ENCODE results near the gene H2BK1. TPM values are rescaled to one million over a fixed set of nuclear protein-coding genes. Genes with fewer than 3 reads are reported as not detected.
A peak's percentile ranks its signal among the peaks of the same experiment; 100 is the strongest.

The H2BK1 gene
- total RNA-seq (ENCODE audit: insufficient read depth, low replicate concordance), result not detected

DNA sequence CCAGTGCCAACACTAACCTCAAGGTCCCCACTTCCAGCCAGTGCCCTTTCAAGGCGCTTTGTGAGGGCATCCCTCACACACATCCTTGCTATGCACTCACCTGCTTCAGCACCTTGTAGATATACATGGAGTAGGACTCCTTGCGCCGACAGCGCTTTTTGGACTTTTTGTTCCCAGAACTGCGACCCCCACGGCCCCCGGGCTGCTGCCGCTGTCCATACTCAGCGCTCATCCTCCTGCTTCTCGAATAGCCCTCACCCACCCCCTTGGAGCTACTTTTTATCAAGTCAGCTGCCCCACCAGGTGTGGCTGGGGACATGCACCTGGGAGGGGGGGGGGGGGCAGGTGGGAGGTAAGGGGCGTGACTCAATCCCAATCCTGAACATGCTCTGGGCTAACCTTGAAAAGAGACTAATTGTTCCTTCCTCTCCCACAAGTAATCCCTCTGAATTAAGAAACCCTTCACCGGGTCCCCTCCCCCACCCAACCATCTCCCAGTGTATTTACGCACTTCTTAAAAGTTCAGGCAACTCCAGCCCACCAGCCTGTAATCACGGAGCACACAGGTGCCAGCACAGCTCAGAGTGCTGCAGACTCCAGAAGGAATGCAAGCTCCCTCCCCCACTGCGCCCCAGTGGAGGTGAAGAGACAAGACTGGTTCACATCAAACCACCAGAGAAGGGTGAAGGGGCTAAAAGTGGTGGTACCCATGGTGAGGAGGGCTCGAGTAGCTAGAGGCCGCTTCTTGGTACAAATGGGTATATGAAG lies at the start of gene H2BK1:
H2BK1 (minus strand) TSS at position 402 of the 768 bp plus-strand sequence; CDS start at position 232, 170 bp downstream.
- DNase-seq (ENCODE audit: low spot score), result no peak

DNA sequence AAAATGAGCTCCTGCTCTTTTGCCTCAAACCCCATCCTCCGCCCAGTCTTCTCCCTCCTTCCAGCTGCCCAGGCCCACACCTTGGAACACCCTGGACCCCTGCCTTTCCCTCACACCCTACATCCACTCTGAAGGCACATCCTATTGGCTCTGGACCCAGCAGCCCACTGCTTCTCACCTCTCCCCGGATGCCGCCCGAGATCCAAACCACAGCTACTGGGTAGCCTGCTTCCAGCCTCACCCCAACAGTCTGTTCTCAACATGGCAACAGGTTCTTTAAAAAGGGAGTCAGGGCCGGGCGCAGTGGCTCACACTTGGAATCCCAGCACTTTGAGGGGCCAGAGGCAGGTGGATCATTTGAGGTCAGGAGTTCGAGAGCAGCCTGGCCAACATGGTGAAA lies 47.7 kb upstream of the H2BK1 start:
- DNase-seq (ENCODE audit: low spot score), result no peak

DNA sequence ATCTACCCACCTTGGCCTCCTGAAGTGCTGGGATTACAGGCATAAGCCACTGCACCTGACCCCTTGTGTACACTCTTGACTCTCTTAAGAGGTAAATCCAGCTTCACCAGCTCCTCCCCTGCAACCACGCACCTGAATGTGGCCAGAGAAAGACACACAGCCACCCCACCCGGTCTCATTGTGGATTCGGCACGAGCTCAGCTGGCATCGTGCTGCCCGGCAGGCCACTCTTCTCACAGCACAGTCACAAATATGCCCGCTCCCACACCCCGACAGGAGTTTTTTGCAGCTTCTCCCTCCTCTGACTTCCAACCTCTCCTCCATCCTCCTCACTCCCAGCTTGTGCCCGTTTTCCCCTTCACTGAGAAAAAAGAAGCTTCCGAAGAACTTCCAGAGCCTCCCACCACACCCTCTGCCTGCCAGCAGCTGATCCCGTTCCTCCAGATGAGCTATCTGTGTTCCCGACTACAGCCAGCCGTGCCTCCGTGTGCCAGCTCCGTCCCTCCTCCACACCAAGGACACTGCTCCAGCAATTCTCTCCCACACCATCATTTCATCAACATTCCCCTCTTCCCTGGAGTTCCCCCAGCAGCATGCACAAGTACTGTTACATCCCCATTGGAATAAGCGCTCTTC lies 46.2 kb upstream of the H2BK1 start:
- no peak for DNase-seq (ENCODE audit: low spot score)

DNA sequence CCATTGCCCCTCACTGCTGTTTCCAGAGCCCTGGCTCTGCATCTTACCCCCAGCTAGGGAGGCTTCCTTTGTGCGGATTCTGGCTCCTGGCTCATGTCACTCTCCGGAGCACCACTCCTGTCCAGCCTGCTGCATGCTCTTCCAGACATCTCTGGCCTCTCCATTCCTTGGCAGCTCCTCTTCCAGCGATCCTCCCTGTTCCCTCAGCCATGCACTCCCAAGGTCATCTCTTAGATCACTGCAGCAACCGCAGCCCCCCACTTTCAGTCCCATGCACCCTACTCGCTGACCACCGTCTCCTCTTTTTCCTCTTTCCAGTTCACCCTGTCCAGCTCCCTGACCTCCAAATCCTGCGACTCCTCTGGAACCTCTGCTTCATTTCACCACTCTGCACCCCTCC lies 45.1 kb upstream of the H2BK1 start:
- DNase-seq (ENCODE audit: low spot score), result no peak

DNA sequence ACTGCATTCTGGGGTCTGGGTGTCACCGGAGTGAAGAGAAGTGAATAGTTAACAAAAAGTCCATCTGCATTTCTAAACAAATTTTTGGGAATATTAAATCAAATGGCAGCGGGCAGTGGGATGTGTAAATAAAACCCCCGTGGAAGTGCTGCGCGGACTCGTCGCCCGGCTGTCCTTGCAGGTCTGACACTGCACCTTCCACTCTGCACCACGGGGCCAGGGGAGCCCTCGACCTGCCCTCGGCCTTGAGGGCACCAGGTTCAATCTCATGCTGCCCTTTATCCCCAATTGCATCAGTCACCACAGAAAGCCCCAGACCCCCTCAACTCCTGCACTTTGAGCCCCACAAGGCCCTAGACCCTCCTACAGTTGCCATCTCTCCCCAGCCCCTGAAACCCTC lies 44.6 kb upstream of the H2BK1 start:
- no peak for DNase-seq (ENCODE audit: low spot score)

DNA sequence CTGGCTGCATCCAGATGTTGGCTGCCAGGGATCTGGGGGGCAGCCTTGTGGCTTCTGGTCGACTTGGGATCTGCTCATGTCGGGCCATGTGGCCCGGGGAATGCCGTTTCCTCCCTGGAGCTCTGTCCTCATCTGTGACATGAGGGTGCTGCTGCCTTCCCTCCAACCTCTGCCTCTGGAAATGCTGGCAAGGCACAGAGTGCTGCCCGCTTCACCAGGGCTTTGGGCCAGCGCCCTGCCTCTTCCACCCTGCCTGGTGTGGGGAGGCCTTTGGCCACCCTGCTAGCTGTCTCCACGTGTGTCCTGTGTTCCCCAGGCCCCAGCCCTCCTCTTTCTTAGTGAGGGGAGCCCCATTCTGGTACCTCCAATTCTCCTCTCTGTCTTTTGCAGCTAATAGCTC lies 44.0 kb upstream of the H2BK1 start:
- no peak for DNase-seq (ENCODE audit: low spot score)

DNA sequence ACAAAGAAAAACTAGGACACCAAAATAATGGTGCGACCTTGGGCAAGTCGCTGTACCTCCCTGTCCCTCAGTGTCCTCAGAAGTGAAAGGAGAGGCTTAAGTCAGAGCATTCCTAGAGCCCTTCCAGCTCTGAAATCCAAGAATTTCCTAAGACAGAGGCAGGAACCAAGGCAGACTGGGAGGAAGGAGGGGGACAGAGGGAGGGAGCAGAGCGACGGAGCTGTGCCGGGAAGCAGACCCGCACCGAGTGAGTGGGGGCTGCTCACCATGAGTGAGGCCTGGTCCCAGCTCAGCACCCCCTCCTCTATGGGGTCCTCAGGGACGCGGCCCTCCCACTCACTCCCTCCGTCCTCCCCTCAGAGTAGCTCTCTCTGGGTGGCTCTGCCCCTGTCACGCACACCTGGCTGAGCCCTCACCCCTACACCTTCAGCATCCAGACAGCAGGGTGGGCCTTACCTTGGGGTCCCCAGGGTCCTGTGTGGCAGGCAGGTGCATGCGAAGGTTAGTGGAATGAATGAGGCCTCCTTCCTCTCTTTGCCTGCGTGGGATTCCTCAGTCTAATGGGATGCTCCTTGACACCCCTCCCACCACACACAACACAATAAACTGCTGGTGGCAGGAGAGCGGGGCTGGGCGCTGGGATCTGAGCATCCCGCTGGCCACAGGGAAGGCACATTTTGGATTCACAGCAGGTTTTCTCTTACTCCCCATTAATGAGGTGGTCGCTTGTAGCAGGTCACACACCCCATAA lies 42.8 kb upstream of the H2BK1 start:
- DNase-seq (ENCODE audit: low spot score), result no peak

DNA sequence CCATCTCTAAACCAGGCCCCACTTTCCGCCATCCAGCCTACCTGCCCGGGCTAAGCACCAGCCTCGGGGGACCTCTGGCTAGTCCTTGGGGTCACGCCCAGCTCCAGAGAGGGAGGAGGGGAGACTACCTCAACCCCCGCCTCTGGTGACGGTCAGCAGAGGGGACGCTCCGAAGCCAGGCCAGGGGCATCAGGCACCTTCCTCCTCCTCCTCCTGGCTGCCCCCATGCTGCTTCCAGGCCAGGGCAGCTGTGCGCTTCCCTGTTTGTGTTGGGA lies 42.2 kb upstream of the H2BK1 start:
- DNase-seq (ENCODE audit: low spot score), result no peak

DNA sequence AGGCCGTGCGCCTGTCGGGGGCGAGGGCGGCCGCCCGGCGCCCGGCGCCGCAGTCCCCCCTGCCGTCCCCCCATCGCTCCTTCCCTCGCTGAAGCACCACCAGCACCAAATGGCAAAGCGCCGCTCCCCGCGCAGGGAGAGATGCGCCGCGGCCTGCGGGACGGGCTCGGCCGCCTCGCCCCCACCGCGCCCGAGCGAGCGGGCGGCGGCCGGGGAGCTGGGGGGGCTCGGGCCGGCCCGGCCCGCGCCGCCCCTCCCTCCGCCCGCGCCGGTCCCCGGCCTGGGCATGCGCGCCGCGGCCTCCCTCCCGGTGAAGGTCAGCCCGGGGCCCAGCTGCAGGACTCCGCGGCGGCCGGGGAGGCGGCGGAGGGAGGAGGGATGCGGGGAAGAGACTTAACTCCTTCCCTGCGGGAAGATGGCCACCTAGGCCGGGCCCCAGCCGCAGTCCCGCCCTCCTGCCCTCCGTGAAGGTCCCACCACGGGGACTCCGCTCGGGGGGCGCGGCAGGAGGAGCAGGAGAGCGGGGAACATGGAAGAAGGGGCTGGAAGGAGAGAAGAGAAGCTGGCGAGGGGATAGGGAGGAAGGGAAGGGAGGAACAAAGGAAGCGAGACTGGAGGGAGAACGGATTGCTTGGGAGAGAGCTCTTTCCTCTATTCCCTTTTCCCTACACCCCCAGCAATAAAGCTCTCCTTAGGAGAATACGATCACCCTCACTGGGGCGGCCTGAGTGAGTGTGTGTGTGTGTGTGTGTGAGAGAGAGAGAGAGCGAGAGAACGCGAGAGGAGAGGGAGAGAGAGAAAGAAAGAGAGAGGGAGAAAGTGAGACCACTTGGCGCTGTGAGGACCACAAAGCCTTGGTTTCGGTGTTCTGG lies 41.6 kb upstream of the H2BK1 start:
- DNase-seq (ENCODE audit: low spot score), result peak; percentile 89

DNA sequence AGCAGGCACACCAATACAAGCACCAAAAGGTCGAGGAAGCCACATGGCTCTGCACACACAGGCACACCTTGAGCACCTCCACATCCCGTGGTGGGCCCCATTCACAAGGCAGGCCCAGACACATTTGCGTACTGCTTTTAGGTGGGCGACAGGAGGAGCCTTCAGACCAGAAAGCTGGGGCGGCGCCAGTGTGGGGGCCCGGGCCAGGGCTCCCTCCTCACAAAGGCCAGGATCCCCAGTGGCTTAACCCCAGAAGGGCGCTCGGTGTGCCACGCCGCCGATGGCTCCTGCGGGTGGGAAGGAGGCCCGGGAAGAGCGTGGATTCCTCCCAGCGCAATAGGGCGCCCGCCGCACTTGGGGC lies 41.0 kb upstream of the H2BK1 start:
- peak; percentile 75 for DNase-seq (ENCODE audit: low spot score)

DNA sequence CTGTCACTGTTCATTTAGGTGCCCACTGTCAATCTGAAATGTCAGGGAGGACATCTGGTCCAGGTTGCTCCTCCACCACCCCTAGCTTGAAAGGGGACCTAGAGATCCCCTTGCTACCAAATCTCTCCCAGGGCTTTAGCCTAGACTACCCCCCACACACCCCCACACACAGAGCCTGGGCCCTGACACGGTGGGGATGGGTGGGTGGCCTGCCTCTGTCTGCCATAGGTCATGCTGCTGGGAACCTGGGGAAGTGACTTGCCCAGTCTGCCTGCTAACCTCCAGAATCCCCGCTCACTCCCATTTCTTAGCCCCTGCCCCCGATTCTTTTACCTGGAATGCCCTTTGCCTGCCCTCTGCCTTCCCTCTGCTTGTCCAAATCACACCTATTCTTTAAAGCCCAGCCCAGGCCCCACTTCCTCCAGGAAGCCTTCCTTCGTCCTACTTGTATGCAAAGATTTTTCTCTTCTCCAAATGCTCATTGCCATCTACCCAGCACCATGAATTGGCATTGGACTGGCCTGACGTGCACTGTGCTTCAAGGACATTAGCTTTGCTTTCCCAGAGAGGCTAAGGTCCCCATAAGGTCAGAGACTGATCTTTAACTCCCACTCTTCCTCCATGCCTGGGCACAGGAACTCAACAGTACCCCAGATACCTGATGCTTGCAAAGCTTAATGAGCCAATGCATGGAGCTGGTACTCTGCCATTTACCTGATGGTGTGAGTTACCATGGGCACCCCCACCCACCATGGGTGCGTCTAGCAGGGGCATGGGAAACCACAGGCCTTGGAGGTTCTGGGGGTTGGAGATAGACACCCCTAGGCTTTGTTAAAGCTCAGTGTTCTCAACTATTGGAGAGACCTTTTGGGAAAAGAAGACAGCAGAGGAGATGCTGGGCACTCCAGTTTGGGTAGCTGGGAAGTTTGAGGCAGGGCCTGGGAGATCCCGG lies 40.2 kb upstream of the H2BK1 start:
- no peak for DNase-seq (ENCODE audit: low spot score)

DNA sequence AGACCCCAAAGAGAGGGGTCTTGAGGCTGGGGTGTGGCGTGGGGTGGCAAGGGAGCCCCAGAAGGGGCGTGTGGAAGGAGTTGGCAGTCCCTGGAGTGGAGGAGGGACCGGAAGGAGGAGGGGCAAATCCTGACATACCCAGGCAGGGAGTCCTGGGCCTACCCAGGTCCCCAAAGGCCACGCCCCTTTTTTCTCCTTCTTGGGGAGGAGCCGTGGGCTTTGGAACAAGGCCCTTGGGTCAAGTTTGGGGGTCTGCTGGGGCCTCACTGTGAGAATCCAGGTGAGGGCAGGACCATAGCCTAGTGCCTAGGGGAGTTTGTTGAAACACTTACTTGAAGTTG lies 39.4 kb upstream of the H2BK1 start:
- peak; percentile 91 for DNase-seq (ENCODE audit: low spot score)

DNA sequence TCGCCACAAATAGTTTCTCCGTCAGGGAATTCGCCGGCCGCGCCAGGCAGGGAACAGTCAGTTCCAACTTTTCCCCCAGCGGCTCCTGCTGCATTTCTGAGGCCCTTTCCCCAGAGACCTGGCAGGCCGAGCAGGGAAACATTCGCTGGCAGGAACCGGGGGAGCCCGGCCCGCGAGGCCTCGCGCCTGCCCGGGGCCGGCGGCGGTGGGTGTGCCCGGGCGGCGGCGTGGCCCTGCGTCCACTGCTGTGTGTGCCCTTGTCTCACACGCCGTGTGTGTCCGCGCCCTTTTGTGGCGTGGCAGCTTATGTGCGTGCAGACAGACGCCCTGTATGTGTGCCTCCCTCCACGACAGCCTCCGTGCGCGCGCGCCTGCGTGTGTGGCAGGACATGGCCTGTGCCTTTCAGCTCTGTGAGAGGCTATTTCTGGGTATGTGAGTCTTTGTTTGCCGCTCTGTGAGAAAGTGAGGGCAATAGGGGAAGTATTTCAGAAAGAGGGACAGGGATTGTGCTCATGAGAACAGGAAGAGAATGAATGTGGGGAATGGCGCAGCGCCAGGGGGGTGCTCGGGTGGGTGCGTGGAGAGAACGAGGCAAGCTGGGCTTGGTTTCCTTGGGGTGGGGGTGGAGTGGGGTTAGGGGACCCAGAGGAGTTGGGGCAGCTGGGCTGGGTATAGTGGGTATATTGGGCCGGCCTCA lies 38.9 kb upstream of the H2BK1 start:
- DNase-seq (ENCODE audit: low spot score), result peak; percentile 85

DNA sequence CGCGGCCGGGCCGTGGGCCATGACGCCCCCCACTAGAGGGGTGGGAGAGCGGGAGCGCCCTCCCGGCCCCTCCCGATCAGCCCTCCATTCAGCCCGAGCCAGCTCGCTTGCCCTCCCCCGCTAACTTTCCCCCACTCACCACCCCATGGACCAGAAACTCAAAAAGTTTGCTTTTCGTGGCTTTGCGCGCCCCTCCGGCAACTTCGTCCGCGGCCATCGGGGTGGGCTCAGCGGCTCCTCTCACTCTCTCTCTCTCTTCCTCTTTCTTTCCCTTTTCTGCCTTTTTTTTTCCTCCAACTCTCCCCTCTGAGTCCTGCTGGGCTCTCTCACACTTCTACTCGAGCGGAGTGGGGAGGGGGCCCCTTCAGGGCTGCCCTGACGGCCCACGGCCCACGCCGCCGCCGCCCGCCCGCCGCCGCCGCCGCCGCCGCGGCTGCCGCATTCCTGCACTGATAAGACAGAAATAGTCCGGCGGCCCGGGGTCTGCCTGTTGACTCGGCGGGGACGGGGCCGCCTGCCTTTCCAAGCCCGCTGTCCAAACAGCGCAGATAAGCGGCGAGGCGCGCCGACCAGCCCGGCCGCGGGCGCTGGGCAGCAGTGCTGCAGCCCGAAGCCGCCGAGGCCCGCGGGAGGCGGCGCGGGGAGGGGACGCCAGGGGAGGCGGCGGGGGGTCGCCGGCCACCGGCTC lies 38.2 kb upstream of the H2BK1 start, which contains the start of gene SMARCD3:
SMARCD3 (minus strand) TSS at position 349 of the 688 bp plus-strand sequence; CDS start at position 217, 132 bp downstream.
- DNase-seq (ENCODE audit: low spot score), result peak; percentile 84

DNA sequence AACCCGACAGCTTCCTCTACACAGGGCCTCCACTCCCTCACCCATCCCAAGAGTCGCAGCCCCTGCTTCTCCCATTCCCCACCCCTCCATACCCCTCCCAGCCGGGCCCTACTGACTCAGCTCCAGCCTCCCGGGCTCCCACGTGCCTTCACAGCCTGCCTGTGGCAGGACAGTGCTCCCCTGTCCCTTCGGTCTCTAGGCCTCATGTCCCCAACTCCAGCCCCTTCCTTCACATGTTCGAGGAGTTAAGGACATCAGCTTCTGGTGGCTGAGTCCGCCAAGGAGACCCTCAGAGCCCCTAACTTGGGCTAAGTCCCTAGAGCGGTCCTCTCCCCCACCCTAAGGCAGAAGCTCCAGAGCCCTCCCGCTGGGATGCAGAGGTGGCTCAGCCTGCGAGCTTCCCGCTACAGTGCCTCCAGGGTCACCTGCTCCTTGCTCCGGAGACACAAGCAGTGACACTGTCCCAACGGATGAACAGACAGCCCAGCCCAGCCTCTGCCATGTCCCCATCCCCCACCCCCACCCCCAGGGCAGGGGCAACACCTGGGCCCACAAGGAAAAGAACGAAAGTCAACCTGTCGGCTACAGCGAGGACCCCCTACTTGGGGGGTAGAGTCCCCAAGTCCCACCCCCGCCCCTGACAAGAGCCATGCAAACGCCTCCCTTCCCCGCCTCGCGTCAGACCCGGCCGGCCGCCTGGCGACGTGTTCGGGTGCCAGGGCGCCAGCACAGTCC lies 37.5 kb upstream of the H2BK1 start:
- peak; percentile 63 for DNase-seq (ENCODE audit: low spot score)

DNA sequence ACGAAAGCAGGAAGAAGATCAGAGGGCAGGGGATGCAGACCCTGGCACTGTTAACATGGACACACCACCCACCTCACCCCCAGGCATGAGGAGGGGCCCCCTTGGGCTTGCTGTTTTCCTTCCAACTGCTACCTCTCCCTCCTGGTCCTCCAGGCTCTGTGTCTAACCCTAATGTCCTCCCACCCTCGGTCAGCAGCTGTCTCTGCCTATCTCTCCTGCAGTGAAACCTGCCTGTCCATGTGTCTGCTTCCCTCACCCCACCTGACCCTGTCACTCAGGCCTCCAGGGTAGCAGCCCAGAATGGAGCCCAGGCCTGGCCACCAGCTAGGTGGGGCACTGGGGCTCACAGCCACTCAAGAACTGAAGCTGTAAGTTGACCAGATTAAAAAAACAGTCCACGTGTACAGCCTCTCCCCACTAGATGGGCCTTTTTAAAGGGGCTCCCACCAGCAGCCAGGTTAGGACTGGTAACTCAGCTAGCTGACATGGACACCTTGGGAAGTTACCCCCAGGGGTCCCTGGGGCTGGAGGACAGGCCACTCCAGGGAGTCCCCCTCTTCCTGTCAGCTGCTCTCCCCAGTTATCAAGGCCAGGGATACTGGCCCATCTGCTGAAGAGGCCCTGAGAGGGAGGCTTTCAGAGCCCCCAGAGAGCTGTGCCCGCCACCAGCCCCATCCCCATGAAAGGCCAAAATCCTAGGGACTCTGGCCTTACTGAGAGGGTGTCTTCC lies 36.7 kb upstream of the H2BK1 start:
- no peak for DNase-seq (ENCODE audit: low spot score)

DNA sequence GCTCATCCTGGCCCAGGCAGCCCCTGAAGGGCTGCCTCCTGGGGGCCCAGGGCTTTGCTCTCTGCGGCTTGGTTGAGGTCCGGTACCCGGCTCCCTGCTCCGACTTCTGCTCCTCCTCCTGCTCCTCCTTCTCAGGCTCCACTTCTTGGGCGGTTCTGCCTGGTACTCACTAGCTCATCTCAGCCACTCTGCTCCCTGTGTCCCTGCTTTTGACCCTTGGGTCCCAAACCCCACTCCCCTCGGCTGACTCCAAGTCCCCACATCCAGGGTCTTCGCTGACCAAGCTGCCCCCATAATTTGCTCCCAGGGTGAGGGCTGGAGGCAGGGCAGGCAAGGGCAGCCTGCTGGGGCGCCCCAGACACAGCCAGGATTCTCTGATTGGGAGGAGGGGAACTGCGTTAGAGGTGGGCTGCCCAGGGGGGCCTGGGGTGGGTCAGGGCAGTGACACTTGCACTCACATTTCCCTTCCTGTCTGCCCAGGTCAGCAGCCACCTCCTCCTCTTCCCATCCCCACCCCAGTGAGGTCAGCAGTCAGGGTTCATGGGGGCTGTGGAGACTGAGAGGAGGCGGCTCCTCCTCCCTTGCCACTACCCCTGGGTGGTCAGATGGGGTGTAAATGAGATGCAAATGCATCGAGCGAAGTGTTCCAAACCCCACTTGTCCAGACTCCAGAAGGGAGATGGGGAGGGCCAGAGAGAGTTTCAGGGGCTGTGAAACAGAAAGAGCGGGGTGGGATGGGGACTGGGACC lies 36.0 kb upstream of the H2BK1 start:
- peak; percentile 69 for DNase-seq (ENCODE audit: low spot score)
